IPS-15b (cell line): ENCODE data around the gene ALOX12B.
A peak's percentile ranks its signal among the peaks of the same experiment; 100 is the strongest.
"Not testable (repeated sequence)": the region's sequence is repeated elsewhere in the genome, so short reads cannot be mapped to it uniquely, and the experiment has no call there.

Experiments
- H3K27me3 ChIP-seq: one replicate; pipeline ENCODE4 v1.6.1; 2013; ENCODE audit warnings: low read length; ENCODE audit not compliant: control insufficient read depth, insufficient read depth
- H3K36me3 ChIP-seq: one replicate; pipeline ENCODE4 v1.6.1; 2013; ENCODE audit warnings: low read length; ENCODE audit not compliant: control insufficient read depth, insufficient read depth
- H3K4me1 ChIP-seq: one replicate; pipeline ENCODE4 v1.6.1; 2013; ENCODE audit warnings: mild to moderate bottlenecking, low read length; ENCODE audit not compliant: control insufficient read depth, insufficient read depth
- H3K4me3 ChIP-seq: one replicate; pipeline ENCODE4 v1.5.1; 2013; ENCODE audit warnings: low read depth, low read length
- H3K9ac ChIP-seq: one replicate; pipeline ENCODE4 v1.6.1; 2013; ENCODE audit warnings: low read depth, mild to moderate bottlenecking, low read length
- H3K9me3 ChIP-seq: one replicate; pipeline ENCODE4 v1.6.1; 2013; ENCODE audit warnings: mild to moderate bottlenecking, low read length; ENCODE audit not compliant: control insufficient read depth, insufficient read depth

Gene ALOX12B

GRCh38 chr17:8067806-8068205 is 19.7 kb downstream of the ALOX12B start:
- H3K9me3 ChIP-seq, result no peaks in the 10 kb centered on the region
- no peaks in the 10 kb centered on the region for H3K36me3 ChIP-seq
- peaks cover 11% of the 10 kb centered on the region for H3K4me1 ChIP-seq
- H3K4me3 ChIP-seq, result no peak overlapping the region
- peaks cover 77% of the 10 kb centered on the region for H3K27me3 ChIP-seq
- no peak overlapping the region for H3K9ac ChIP-seq

- Histone ChIP-seq H3K36me3 (no peaks in the 10 kb centered on the region), H3K4me1 (peaks cover 16% of the 10 kb centered on the region), H3K27me3 (peaks cover 77% of the 10 kb centered on the region), H3K9me3 (no peaks in the 10 kb centered on the region), H3K9ac (no peak overlapping the region), H3K4me3 (no peak overlapping the region)
Measured at GRCh38 chr17:8066841-8067775, 20.4 kb downstream of the ALOX12B start.

- peaks cover 17% of the 10 kb centered on the region for H3K4me1 ChIP-seq
- no peaks in the 10 kb centered on the region for H3K36me3 ChIP-seq
- no peak overlapping the region for H3K9ac ChIP-seq
- no peak overlapping the region for H3K4me3 ChIP-seq
- no peaks in the 10 kb centered on the region for H3K9me3 ChIP-seq
- peaks cover 76% of the 10 kb centered on the region for H3K27me3 ChIP-seq
Measured at GRCh38 chr17:8064561-8065019, 22.9 kb downstream of the ALOX12B start.

GRCh38 chr17:8063761-8064534 is 23.6 kb downstream of the ALOX12B start:
- H3K36me3 ChIP-seq, result no peaks in the 10 kb centered on the region
- H3K9me3 ChIP-seq, result no peaks in the 10 kb centered on the region
- H3K4me3 ChIP-seq, result peak overlapping the region; percentile 51
- peaks cover 76% of the 10 kb centered on the region for H3K27me3 ChIP-seq
- no peak overlapping the region for H3K9ac ChIP-seq
- peaks cover 17% of the 10 kb centered on the region for H3K4me1 ChIP-seq

- peak overlapping the region; percentile 51 for H3K4me3 ChIP-seq
- H3K9me3 ChIP-seq, result no peaks in the 10 kb centered on the region
- no peak overlapping the region for H3K9ac ChIP-seq
- peaks cover 72% of the 10 kb centered on the region for H3K27me3 ChIP-seq
- no peaks in the 10 kb centered on the region for H3K36me3 ChIP-seq
- peaks cover 17% of the 10 kb centered on the region for H3K4me1 ChIP-seq
Measured at GRCh38 chr17:8062807-8063483, 24.6 kb downstream of the ALOX12B start.

GRCh38 chr17:8062435-8062806 is 25.1 kb downstream of the ALOX12B start:
- H3K27me3 ChIP-seq, result peaks cover 72% of the 10 kb centered on the region
- no peak overlapping the region for H3K9ac ChIP-seq
- peak overlapping the region; percentile 51 for H3K4me3 ChIP-seq
- H3K36me3 ChIP-seq, result no peaks in the 10 kb centered on the region
- peaks cover 17% of the 10 kb centered on the region for H3K4me1 ChIP-seq
- H3K9me3 ChIP-seq, result no peaks in the 10 kb centered on the region

GRCh38 chr17:8061851-8062250 is 25.7 kb downstream of the ALOX12B start:
- Histone ChIP-seq H3K27me3 (peaks cover 75% of the 10 kb centered on the region), H3K4me1 (peaks cover 17% of the 10 kb centered on the region)
- not testable (repeated sequence) for H3K9ac ChIP-seq, H3K9me3 ChIP-seq, H3K36me3 ChIP-seq, H3K4me3 ChIP-seq

GRCh38 chr17:8060274-8060673 is 27.2 kb downstream of the ALOX12B start:
- Histone ChIP-seq H3K4me1 (peaks cover 17% of the 10 kb centered on the region), H3K36me3 (no peaks in the 10 kb centered on the region), H3K27me3 (peaks cover 75% of the 10 kb centered on the region), H3K9ac (no peak overlapping the region), H3K9me3 (no peaks in the 10 kb centered on the region), H3K4me3 (no peak overlapping the region)

- no peak overlapping the region for H3K4me3 ChIP-seq
- H3K36me3 ChIP-seq, result no peaks in the 10 kb centered on the region
- H3K27me3 ChIP-seq, result peaks cover 67% of the 10 kb centered on the region
- H3K4me1 ChIP-seq, result peaks cover 14% of the 10 kb centered on the region
- no peak overlapping the region for H3K9ac ChIP-seq
- no peaks in the 10 kb centered on the region for H3K9me3 ChIP-seq
Measured at GRCh38 chr17:8059131-8059530, 28.4 kb downstream of the ALOX12B start.

GRCh38 chr17:8057691-8058114 is 29.8 kb downstream of the ALOX12B start:
- Histone ChIP-seq H3K4me3 (peak overlapping the region; percentile 4), H3K4me1 (peaks cover 9% of the 10 kb centered on the region), H3K9me3 (no peaks in the 10 kb centered on the region), H3K9ac (no peak overlapping the region), H3K27me3 (peaks cover 56% of the 10 kb centered on the region), H3K36me3 (no peaks in the 10 kb centered on the region)

- H3K9me3 ChIP-seq, result no peaks in the 10 kb centered on the region
- no peaks in the 10 kb centered on the region for H3K36me3 ChIP-seq
- H3K4me1 ChIP-seq, result peaks cover 4% of the 10 kb centered on the region
- no peak overlapping the region for H3K9ac ChIP-seq
- no peak overlapping the region for H3K4me3 ChIP-seq
- H3K27me3 ChIP-seq, result peaks cover 51% of the 10 kb centered on the region
Measured at GRCh38 chr17:8056976-8057625, 30.4 kb downstream of the ALOX12B start.
